Heart left ventricle (tissue), 16 donors: ENCODE data around the gene PADI4. TPM values are rescaled to one million over a fixed set of nuclear protein-coding genes. Genes with fewer than 3 reads are reported as not detected.

ENCODE experiments used
- ATAC-seq, 4 donors: fragments of 200-7000 bp; cut with Tn5 transposase; one replicate each; pipeline ENCODE4 v1.9.1; 2020 to 2022; ENCODE audit warnings: moderate library complexity in 4 of 4, mild to moderate bottlenecking in 3 of 4, moderate number of reproducible peaks in 1 of 4
- DNase-seq, 5 donors: peaks; one replicate each; pipeline ENCODE4 v3.0.0-alpha.2; 2020
- H3K27ac ChIP-seq, 12 donors: fragments of 200-600 bp; sonication (generic) in 4 of 12; one replicate each; pipeline versions ENCODE4 v1.5.0 to v1.8.0; 2016 to 2022; ENCODE audit warnings: mild to moderate bottlenecking in 2 of 12
- H3K27me3 ChIP-seq, 9 donors: fragments of 200-600 bp; sonication (generic) in 2 of 9; one replicate each; pipeline versions ENCODE4 v1.5.1 to v1.8.0; 2016 to 2022; ENCODE audit warnings: mild to moderate bottlenecking in 3 of 9
- H3K36me3 ChIP-seq, 9 donors: fragments of 200-600 bp; sonication (generic) in 2 of 9; one replicate each; pipeline versions ENCODE4 v1.5.0 to v1.8.0; 2018 to 2022; ENCODE audit warnings: mild to moderate bottlenecking in 2 of 9
- H3K4me1 ChIP-seq, 12 donors: fragments of 200-600 bp; sonication (generic) in 4 of 12; one replicate each; pipeline versions ENCODE4 v1.5.0 to v1.8.0; 2016 to 2022; ENCODE audit warnings: mild to moderate bottlenecking in 3 of 12
- H3K4me3 ChIP-seq, 12 donors: fragments of 200-600 bp; sonication (generic) in 4 of 12; one replicate each; pipeline versions ENCODE4 v1.5.0 to v1.8.0; 2017 to 2022; ENCODE audit warnings: mild to moderate bottlenecking in 9 of 12, moderate library complexity in 4 of 12
- H3K9me3 ChIP-seq, 12 donors: fragments of 200-600 bp; sonication (generic) in 4 of 12; one replicate each; pipeline versions ENCODE4 v1.5.0 to v1.8.0; 2016 to 2022; ENCODE audit warnings: mild to moderate bottlenecking in 1 of 12
- POLR2A ChIP-seq, 2 donors: fragments of 450-650 bp; IDR thresholded peaks; one replicate each; pipeline ENCODE4 v1.6.1; 2017; ENCODE audit warnings: antibody characterized with exemption in 2 of 2, mild to moderate bottlenecking in 2 of 2, moderate library complexity in 2 of 2
- WGBS, 4 donors: extraction: QIAGEN DNeasy Blood & Tissue Kit in 2 of 4; methylation state at CpG; one replicate each; pipeline versions ENCODE4 v1.1.5 to v1.1.7; 2013 to 2018; 5-methylcytosine and 5-hydroxymethylcytosine counted together
- intact Hi-C, 10 donors: fragments of 100-400 bp; cut with DNase I; formaldehyde crosslinking; loops; one replicate each; pipeline versions ENCODE4 v1.11.1 to v1.14.2; 2022
- polyA plus RNA-seq, 2 donors: library from polyadenylated mRNA; stranded (reverse); fragments of 200-250 nt; gene quantifications; one replicate each; pipeline ENCODE4 v1.2.3, GENCODE V29; 2013
- total RNA-seq, 9 donors: library from RNA; depleted of rRNA in 2 of 9; stranded (reverse); fragments of >200 nt in 2 of 9; fragmentation: NEBNext Ultra II Directional in 3 of 9; extraction: Animal tissue kit (Norgen Biotek cat#: 25700) in 3 of 9; gene quantifications; one replicate each; pipeline versions ENCODE4 v1.1.0 to v1.2.4, GENCODE V29; 2016 to 2023
- TF ChIP-seq, protein P1 (sequence below), 12 donors: fragments of 200-600 bp; sonication (generic) in 4 of 12; IDR thresholded peaks; one replicate each; pipeline versions ENCODE4 v1.5.0 to v1.8.0; 2018 to 2022; ENCODE audit warnings: antibody characterized with exemption in 12 of 12, mild to moderate bottlenecking in 5 of 12
- donor health status: ischemic (EF 13 %, LVEDD 7.1; RV severe dilation, severe dysfunction).
- donor health status: healthy with polysubstance abuse.
- donor health status: DM: no; HTN: yes; CAD: no.
- donor health status: DM: no; HTN: no; CAD: no.
- donor health status: ischemic (EF 25% LVEDD 6.9; RV normal size, moderate dysfunction).
- donor health status: ischemic (EF 25% LVEDD 5.7; RV mildly dilated, moderate dysfunction).
- donor health status: healthy.
- donor health status: DM: yes; HTN: yes; CAD: no.
- donor health status: ischemic (EF 35%, LVEDD 5.7; RV mildly dilated, moderate dysfunction).
- donor health status: nonischemic (EF 11% LVEDD 7.7; RV severe dilation, severe dysfunction).
- donor health status: DM: yes; HTN: yes; CAD: no.
- donor health status: PGD.
- donor health status: ischemic (EF 29% LVEDD 5.4; RV normal size, mild dysfunction).
- donor health status: nonischemic (EF 23%, LVEDD 6.1; RV moderate dilation, normal function).

Gene PADI4
- total and polyA plus RNA-seq, 11 donors: 0.08 to 2.3 (median 0.35) TPM; not detected in 2

DNA sequence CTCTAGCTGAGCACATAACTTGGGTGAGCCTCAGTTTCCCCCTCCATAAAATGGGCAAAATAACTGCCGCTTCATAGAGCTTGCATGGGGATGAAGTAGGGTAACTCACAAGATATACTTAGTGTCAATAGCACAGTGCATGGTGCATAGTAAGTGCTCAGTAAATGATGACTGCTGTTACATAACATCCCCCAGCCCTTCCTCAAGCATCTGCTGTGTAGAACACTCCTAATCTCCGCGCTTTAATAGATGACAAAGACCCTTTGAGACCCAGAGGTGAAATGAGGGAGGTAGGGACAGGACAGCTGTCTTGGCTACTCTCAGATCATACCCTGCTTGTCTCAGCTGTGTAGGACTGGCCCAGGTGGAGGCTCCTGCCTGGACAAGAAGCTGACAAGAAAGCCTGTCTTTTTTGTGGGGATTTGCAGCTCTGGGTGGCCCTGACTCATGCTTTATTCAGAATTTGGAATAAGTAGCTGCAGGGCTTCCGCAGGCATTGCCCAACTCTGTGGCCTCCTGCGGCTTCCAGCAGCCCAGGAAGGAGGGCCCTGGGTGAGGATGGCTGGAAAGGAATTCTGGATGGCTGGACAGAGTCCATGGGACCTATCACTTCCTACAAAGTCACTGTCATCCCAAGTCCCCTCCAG is 20.7 kb upstream of the PADI4 start:
- peaks cover 0 to 58% (median 10%) of the 10 kb centered on the region in 9 donors for H3K27me3 ChIP-seq
- 79 to 91% (median 86%) methylated on average over 5 of the region's 5 CpGs for WGBS, 4 donors
- H3K4me3 ChIP-seq: no peak overlapping the region
- H3K27ac ChIP-seq: no peak overlapping the region
- intact Hi-C loops: no loop called here
- no peaks in the 10 kb centered on the region for H3K36me3 ChIP-seq
- DNase-seq (no peak), ATAC-seq (no peak)
- no peaks in the 10 kb centered on the region for H3K9me3 ChIP-seq
- TF ChIP-seq POLR2A (IDR thresholded peaks at IDR 0.05): no peak
- TF ChIP-seq, protein P1, sequence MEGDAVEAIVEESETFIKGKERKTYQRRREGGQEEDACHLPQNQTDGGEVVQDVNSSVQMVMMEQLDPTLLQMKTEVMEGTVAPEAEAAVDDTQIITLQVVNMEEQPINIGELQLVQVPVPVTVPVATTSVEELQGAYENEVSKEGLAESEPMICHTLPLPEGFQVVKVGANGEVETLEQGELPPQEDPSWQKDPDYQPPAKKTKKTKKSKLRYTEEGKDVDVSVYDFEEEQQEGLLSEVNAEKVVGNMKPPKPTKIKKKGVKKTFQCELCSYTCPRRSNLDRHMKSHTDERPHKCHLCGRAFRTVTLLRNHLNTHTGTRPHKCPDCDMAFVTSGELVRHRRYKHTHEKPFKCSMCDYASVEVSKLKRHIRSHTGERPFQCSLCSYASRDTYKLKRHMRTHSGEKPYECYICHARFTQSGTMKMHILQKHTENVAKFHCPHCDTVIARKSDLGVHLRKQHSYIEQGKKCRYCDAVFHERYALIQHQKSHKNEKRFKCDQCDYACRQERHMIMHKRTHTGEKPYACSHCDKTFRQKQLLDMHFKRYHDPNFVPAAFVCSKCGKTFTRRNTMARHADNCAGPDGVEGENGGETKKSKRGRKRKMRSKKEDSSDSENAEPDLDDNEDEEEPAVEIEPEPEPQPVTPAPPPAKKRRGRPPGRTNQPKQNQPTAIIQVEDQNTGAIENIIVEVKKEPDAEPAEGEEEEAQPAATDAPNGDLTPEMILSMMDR (IDR thresholded peaks at IDR 0.05): no peak
- peaks cover 0 to 11% (median 0%) of the 10 kb centered on the region in 12 donors for H3K4me1 ChIP-seq

DNA sequence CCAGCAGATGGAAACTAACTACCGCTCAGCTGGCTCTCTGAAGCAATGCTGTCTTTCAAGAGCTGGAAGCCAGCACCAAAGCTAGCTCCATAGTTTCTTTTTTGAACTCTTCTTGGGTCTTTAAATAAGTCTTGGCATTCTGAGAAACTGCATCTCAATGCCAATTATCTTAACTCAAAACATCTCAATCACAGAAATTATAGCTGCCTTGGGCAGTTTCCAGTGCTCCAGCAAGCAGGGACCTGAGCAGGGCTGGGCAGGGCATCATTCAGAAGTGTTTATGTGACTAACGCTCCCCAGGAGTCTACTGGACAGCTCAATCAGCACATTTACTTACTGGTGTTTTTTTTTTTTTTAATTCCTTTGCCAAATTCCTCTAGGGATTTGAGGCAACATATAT is 18.3 kb upstream of the PADI4 start:
- ATAC-seq: no peak
- no peak for DNase-seq
- Histone ChIP-seq H3K27ac (no peak overlapping the region), H3K4me3 (no peak overlapping the region), H3K36me3 (no peaks in the 10 kb centered on the region), H3K4me1 (peaks cover 0 to 4% (median 0%) of the 10 kb centered on the region in 12 donors), H3K27me3 (peaks cover 0 to 42% (median 10%) of the 10 kb centered on the region in 9 donors), H3K9me3 (no peaks in the 10 kb centered on the region)
- TF ChIP-seq, protein P1 (IDR thresholded peaks at IDR 0.05): no peak
- no peak for TF ChIP-seq POLR2A (IDR thresholded peaks at IDR 0.05)
- intact Hi-C loops: no loop called here
- WGBS, 4 donors: 32 to 42% (median 34%) methylated on average over 2 of the region's 2 CpGs

DNA sequence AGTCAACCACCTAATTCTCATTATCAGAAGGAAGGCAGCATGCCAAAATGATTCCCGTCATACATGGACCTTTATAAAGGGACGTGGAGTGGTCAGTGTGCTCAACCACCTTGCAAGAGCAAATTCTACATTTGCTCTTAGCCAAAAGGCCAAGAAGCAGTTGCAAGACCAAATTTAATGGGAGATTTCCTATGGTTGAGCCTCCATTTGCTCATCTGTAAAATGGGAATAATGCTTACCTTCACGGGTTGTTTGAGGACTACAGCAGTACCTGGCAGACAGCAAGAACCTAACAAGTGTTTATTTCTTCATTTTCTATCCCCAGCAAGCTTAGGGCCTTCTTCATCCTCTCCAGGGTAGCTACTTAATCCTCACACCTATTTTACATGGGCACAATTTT is 17.4 kb upstream of the PADI4 start:
- intact Hi-C loops: no loop called here

More for the DNA sequence above, 17.4 kb upstream of the PADI4 start:
- no peak for DNase-seq
- Histone ChIP-seq H3K4me3 (no peak overlapping the region), H3K36me3 (no peaks in the 10 kb centered on the region), H3K27me3 (peaks cover 0 to 49% (median 10%) of the 10 kb centered on the region in 9 donors), H3K9me3 (no peaks in the 10 kb centered on the region), H3K27ac (no peak overlapping the region), H3K4me1 (peaks cover 0 to 4% (median 0%) of the 10 kb centered on the region in 12 donors)
- no peak for ATAC-seq
- 77 to 91% (median 88%) methylated on average over 3 of the region's 3 CpGs for WGBS, 4 donors
- TF ChIP-seq POLR2A (IDR thresholded peaks at IDR 0.05): no peak
- TF ChIP-seq, protein P1 (IDR thresholded peaks at IDR 0.05): no peak
